HepG2 (cell line): ENCODE measurements around the gene LAMA5. TPM values are rescaled to one million over a fixed set of nuclear protein-coding genes. Genes with fewer than 3 reads are reported as not detected.
A peak's percentile ranks its signal among the peaks of the same experiment; 100 is the strongest.

Experiments
- ASH2L ChIP-seq: fragments of 300-600, 200-600 bp; sonication (generic); IDR thresholded peaks from 2 replicates; pipeline ENCODE4 v1.7.0; 2017; ENCODE audit warnings: low read depth, mild to moderate bottlenecking, moderate library complexity, mixed read lengths, low read length; ENCODE audit not compliant: insufficient read length
- ATF2 ChIP-seq: sonication (generic); formaldehyde crosslinking; IDR thresholded peaks from 2 replicates; pipeline ENCODE4 v1.4.0; 2020; ENCODE audit warnings: missing genetic modification reagents
- BRD4 ChIP-seq: sonication (generic); formaldehyde crosslinking; IDR thresholded peaks from 2 replicates; pipeline ENCODE4 v1.4.0; 2020; ENCODE audit warnings: missing genetic modification reagents
- CREB1 ChIP-seq, 2 experiments: fragments of 450-650 bp in 1 of 2; IDR thresholded peaks; 2 replicates each; pipeline ENCODE4 v1.6.1; 2016 to 2017; ENCODE audit warnings: control low read depth in 1 of 2, mild to moderate bottlenecking in 1 of 2, missing compliant biosample characterization in 1 of 2, missing genetic modification characterization in 1 of 2
- DZIP1 ChIP-seq: sonication (generic); formaldehyde crosslinking; IDR thresholded peaks from 2 replicates; pipeline ENCODE4 v1.5.0; 2020; ENCODE audit warnings: mild to moderate bottlenecking, missing genetic modification reagents
- GTF3A ChIP-seq: sonication (generic); formaldehyde crosslinking; conservative IDR thresholded peaks from 2 replicates; pipeline ENCODE4 v1.4.0; 2020; ENCODE audit warnings: mild to moderate bottlenecking, missing genetic modification reagents
- MEF2D ChIP-seq: sonication (generic); formaldehyde crosslinking; IDR thresholded peaks from 2 replicates; pipeline ENCODE4 v1.5.1; 2020; ENCODE audit warnings: mild to moderate bottlenecking, missing genetic modification reagents
- MIER2 ChIP-seq: IDR thresholded peaks from 2 replicates; pipeline ENCODE4 v1.6.1; 2016; ENCODE audit warnings: missing biosample characterization, missing genetic modification reagents
- MXI1 ChIP-seq: IDR thresholded peaks from 3 replicates; pipeline ENCODE4 v1.6.1; 2012; ENCODE audit warnings: low read depth, low read length, inconsistent platforms, borderline replicate concordance
- NFE2L1 ChIP-seq: sonication (generic); formaldehyde crosslinking; IDR thresholded peaks from 2 replicates; pipeline ENCODE4 v1.4.0; 2020; ENCODE audit warnings: missing genetic modification reagents, mild to moderate bottlenecking, borderline replicate concordance
- RBFOX2 ChIP-seq: fragments of 200-400 bp; formaldehyde crosslinking; IDR thresholded peaks from 2 replicates; pipeline ENCODE4 v1.6.1; 2017; ENCODE audit warnings: low read depth, mild to moderate bottlenecking, low read length
- SNAI1 ChIP-seq: sonication (generic); formaldehyde crosslinking; IDR thresholded peaks from 2 replicates; pipeline ENCODE4 v1.5.0; 2020; ENCODE audit warnings: mild to moderate bottlenecking, missing genetic modification reagents, borderline replicate concordance
- SP4 ChIP-seq: sonication (generic); formaldehyde crosslinking; IDR thresholded peaks from 2 replicates; pipeline ENCODE4 v1.8.1; 2023; ENCODE audit warnings: mild to moderate bottlenecking, missing genetic modification reagents
- SRF ChIP-seq: IDR thresholded peaks from 2 replicates; pipeline ENCODE4 v1.6.1; 2011; ENCODE audit warnings: mild to moderate bottlenecking, low read depth, low read length, moderate library complexity
- TAF1 ChIP-seq: sonication (generic); formaldehyde crosslinking; IDR thresholded peaks from 2 replicates; pipeline ENCODE4 v1.4.0; 2020; ENCODE audit warnings: missing genetic modification reagents
- ZBED4 ChIP-seq: sonication (generic); formaldehyde crosslinking; IDR thresholded peaks from 2 replicates; pipeline ENCODE4 v1.4.0; 2020; ENCODE audit warnings: missing genetic modification reagents, borderline replicate concordance
- ZMAT3 ChIP-seq: sonication (generic); formaldehyde crosslinking; conservative IDR thresholded peaks from 2 replicates; pipeline ENCODE4 v1.7.0; 2021; ENCODE audit warnings: missing genetic modification reagents
- ZNF331 ChIP-seq: sonication (generic); formaldehyde crosslinking; IDR thresholded peaks from 2 replicates; pipeline ENCODE4 v1.4.0; 2020; ENCODE audit warnings: missing genetic modification reagents
- ZNF354B ChIP-seq: sonication (generic); formaldehyde crosslinking; IDR thresholded peaks from 2 replicates; pipeline ENCODE4 v1.8.0; 2022; ENCODE audit warnings: mild to moderate bottlenecking, missing genetic modification reagents
- ZNF550 ChIP-seq: sonication (generic); formaldehyde crosslinking; IDR thresholded peaks from 2 replicates; pipeline ENCODE4 v1.4.0; 2020; ENCODE audit warnings: mild to moderate bottlenecking, missing genetic modification reagents, borderline replicate concordance
- ZNF768 ChIP-seq: sonication (generic); formaldehyde crosslinking; IDR thresholded peaks from 2 replicates; pipeline ENCODE4 v1.4.0; 2020; ENCODE audit warnings: missing genetic modification reagents
- ZNF775 ChIP-seq: sonication (generic); formaldehyde crosslinking; IDR thresholded peaks from 2 replicates; pipeline ENCODE4 v1.4.0; 2020; ENCODE audit warnings: missing genetic modification reagents, mild to moderate bottlenecking, moderate library complexity, borderline replicate concordance
- polyA plus RNA-seq, 8 experiments: library from polyadenylated mRNA; depleted of rRNA in 3 of 8; stranded (reverse) in 7 of 8; unstranded in 1 of 8; fragments of >200 nt; fragmentation: Illumina TruSeq in 4 of 8; extraction: Trizol in 4 of 8; gene quantifications; 2 replicates each; pipeline versions ENCODE4 v1.2.1 to v1.2.3, GENCODE V29; 2011 to 2016; ENCODE audit warnings: low read depth in 4 of 8, missing spikeins in 1 of 8, mixed read lengths in 1 of 8; ENCODE audit not compliant: insufficient read depth in 1 of 8
- total RNA-seq, 5 experiments: library from RNA; depleted of rRNA; stranded (reverse); fragments of >200 nt; fragmentation: Illumina TruSeq; extraction: Trizol; gene quantifications; 2 replicates each; pipeline ENCODE4 v1.2.3, GENCODE V29; 2016; ENCODE audit warnings: low read depth in 1 of 5

The LAMA5 gene
- total and polyA plus RNA-seq, 2 of the 13 experiments (the other 11 are each of a cell fraction or from before 2014, with no cell fraction given) = 21.0 to 44.7 TPM

- TF ChIP-seq ATF2 (CRISPR knock-in tag) = peak; percentile 45; the same call in 1 of the 2 replicates
- no peak for TF ChIP-seq ZNF550 (CRISPR knock-in tag)
- TF ChIP-seq TAF1 = peak; percentile 18; the same call in 1 of the 2 replicates
- TF ChIP-seq ZNF331 (CRISPR knock-in tag) = no peak
- TF ChIP-seq ZMAT3 = 0 out of 2 replicates have a peak, but pooled peaks have one; percentile 71
- TF ChIP-seq MIER2 (CRISPR knock-in tag) = no peak
- TF ChIP-seq ZNF768 (CRISPR knock-in tag) = no peak; the same call in 1 of the 2 replicates
- no peak for TF ChIP-seq SNAI1 (CRISPR knock-in tag)
- TF ChIP-seq CREB1 (IDR thresholded peaks at IDR 0.05) = no peak
- TF ChIP-seq CREB1 (CRISPR knock-in tag; IDR thresholded peaks at IDR 0.05) = no peak
- 0 out of 2 replicates have a peak, but pooled peaks have one; percentile 43 for TF ChIP-seq DZIP1 (CRISPR knock-in tag)
- TF ChIP-seq ZNF354B (CRISPR knock-in tag) = no peak
- TF ChIP-seq ZBED4 (CRISPR knock-in tag) = 0 out of 2 replicates have a peak, but pooled peaks have one; percentile 5
- no peak for TF ChIP-seq ASH2L
- 0 out of 2 replicates have a peak, but pooled peaks have one; percentile 20 for TF ChIP-seq BRD4 (CRISPR knock-in tag)
- no peak for TF ChIP-seq GTF3A (CRISPR knock-in tag)
- TF ChIP-seq SP4 (CRISPR knock-in tag) = 0 out of 2 replicates have a peak, but pooled peaks have one; percentile 23
- TF ChIP-seq NFE2L1 (CRISPR knock-in tag) = peak; percentile 55; the same call in 1 of the 2 replicates
- no peak for TF ChIP-seq ZNF775 (CRISPR knock-in tag)
- no peak for TF ChIP-seq SRF
- TF ChIP-seq RBFOX2 = peak; percentile 1; the same call in 1 of the 2 replicates
- no peak for TF ChIP-seq MXI1
- TF ChIP-seq MEF2D (CRISPR knock-in tag) = no peak
These were observed 62.6 kb downstream of the LAMA5 start (continued) for GRCh38 chr20:62304331-62305148.
